DOHH2 (cell line): ENCODE data around the gene PHC2.

Source experiments
- H3F3A ChIP-seq: fragments of 200-600 bp; sonication (generic), shearing (Covaris generic); 2 replicates; pipeline ENCODE4 v1.6.0; 2016; ENCODE audit warnings: antibody characterized with exemption, mild to moderate bottlenecking; ENCODE audit not compliant: control insufficient read depth, insufficient read depth
- H3K27ac ChIP-seq: fragments of 200-600 bp; sonication (generic); 2 replicates; pipeline ENCODE4 v1.5.1; 2014; ENCODE audit warnings: low read depth, mild to moderate bottlenecking, low read length, moderate library complexity
- H3K27me3 ChIP-seq: fragments of 200-600 bp; sonication (generic); 2 replicates; pipeline ENCODE4 v1.6.1; 2014; ENCODE audit warnings: mild to moderate bottlenecking, low read length, mixed read lengths; ENCODE audit not compliant: control insufficient read depth
- H3K36me3 ChIP-seq: fragments of 200-600 bp; sonication (generic); 2 replicates; pipeline ENCODE4 v1.6.1; 2014; ENCODE audit warnings: mild to moderate bottlenecking, low read length, moderate library complexity, mixed read lengths; ENCODE audit not compliant: control insufficient read depth
- H3K4me1 ChIP-seq: fragments of 200-600 bp; sonication (generic); 2 replicates; pipeline ENCODE4 v1.6.1; 2014; ENCODE audit warnings: mild to moderate bottlenecking, low read length, mixed read lengths; ENCODE audit not compliant: control insufficient read depth
- H3K4me2 ChIP-seq: fragments of 200-600 bp; sonication (generic); 2 replicates; pipeline ENCODE4 v1.6.0; 2014; ENCODE audit warnings: mild to moderate bottlenecking, low read length, moderate library complexity
- H3K4me3 ChIP-seq: fragments of 200-600 bp; sonication (generic); 2 replicates; pipeline ENCODE4 v1.5.1; 2014; ENCODE audit warnings: mild to moderate bottlenecking, low read length, mixed read lengths
- H3K79me2 ChIP-seq: fragments of 200-600 bp; sonication (generic); 2 replicates; pipeline ENCODE4 v1.6.1; 2014; ENCODE audit warnings: mild to moderate bottlenecking, low read length, mixed read lengths; ENCODE audit not compliant: control insufficient read depth
- H3K9me2 ChIP-seq: fragments of 200-600 bp; sonication (generic); replicated peaks from 2 replicates; pipeline ENCODE4 v1.6.1; 2014; ENCODE audit warnings: mild to moderate bottlenecking, low read length, mixed read lengths; ENCODE audit not compliant: control insufficient read depth
- H3K9me3 ChIP-seq: fragments of 200-600 bp; sonication (generic); 2 replicates; pipeline ENCODE4 v1.6.1; 2014; ENCODE audit warnings: antibody characterized with exemption, low read length, mixed read lengths; ENCODE audit not compliant: control insufficient read depth, insufficient read depth
- H4K20me1 ChIP-seq: fragments of 200-600 bp; sonication (generic); 2 replicates; pipeline ENCODE4 v1.6.0; 2014; ENCODE audit warnings: low read depth, mild to moderate bottlenecking, antibody characterized with exemption, low read length, moderate library complexity; ENCODE audit not compliant: control insufficient read depth, insufficient read depth
- EZH2phosphoT487 ChIP-seq: fragments of 200-600 bp; sonication (generic); IDR thresholded peaks from 2 replicates; pipeline ENCODE4 v1.6.1; 2017; ENCODE audit warnings: borderline replicate concordance, mild to moderate bottlenecking, antibody characterized with exemption, low read length, moderate library complexity, mixed read lengths
- TF ChIP-seq, protein P1 (sequence below): fragments of 200-600 bp; sonication (generic); IDR thresholded peaks from one replicate; pipeline ENCODE4 v1.5.1; 2014; ENCODE audit warnings: antibody characterized with exemption, mild to moderate bottlenecking, low read depth, low read length; ENCODE audit not compliant: poor library complexity, severe bottlenecking

The PHC2 gene

GRCh38 chr1:33281554-33282303 lies 149.2 kb downstream of the PHC2 start:
- TF ChIP-seq, protein P1, sequence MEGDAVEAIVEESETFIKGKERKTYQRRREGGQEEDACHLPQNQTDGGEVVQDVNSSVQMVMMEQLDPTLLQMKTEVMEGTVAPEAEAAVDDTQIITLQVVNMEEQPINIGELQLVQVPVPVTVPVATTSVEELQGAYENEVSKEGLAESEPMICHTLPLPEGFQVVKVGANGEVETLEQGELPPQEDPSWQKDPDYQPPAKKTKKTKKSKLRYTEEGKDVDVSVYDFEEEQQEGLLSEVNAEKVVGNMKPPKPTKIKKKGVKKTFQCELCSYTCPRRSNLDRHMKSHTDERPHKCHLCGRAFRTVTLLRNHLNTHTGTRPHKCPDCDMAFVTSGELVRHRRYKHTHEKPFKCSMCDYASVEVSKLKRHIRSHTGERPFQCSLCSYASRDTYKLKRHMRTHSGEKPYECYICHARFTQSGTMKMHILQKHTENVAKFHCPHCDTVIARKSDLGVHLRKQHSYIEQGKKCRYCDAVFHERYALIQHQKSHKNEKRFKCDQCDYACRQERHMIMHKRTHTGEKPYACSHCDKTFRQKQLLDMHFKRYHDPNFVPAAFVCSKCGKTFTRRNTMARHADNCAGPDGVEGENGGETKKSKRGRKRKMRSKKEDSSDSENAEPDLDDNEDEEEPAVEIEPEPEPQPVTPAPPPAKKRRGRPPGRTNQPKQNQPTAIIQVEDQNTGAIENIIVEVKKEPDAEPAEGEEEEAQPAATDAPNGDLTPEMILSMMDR = no peak
- TF ChIP-seq EZH2phosphoT487 = no peak
- no peaks in the 10 kb centered on the region for H3K27me3 ChIP-seq
- no peak overlapping the region for H3K4me2 ChIP-seq
- no peaks in the 10 kb centered on the region for H3K79me2 ChIP-seq
- H3K9me2 ChIP-seq = no peaks in the 10 kb centered on the region
- peaks cover 16% of the 10 kb centered on the region for H3K36me3 ChIP-seq
- no peaks in the 10 kb centered on the region for H3K9me3 ChIP-seq
- H4K20me1 ChIP-seq = no peaks in the 10 kb centered on the region
- no peak overlapping the region for H3K4me3 ChIP-seq
- H3F3A ChIP-seq = no peaks in the 10 kb centered on the region
- no peak overlapping the region for H3K27ac ChIP-seq
- no peaks in the 10 kb centered on the region for H3K4me1 ChIP-seq

DNA sequence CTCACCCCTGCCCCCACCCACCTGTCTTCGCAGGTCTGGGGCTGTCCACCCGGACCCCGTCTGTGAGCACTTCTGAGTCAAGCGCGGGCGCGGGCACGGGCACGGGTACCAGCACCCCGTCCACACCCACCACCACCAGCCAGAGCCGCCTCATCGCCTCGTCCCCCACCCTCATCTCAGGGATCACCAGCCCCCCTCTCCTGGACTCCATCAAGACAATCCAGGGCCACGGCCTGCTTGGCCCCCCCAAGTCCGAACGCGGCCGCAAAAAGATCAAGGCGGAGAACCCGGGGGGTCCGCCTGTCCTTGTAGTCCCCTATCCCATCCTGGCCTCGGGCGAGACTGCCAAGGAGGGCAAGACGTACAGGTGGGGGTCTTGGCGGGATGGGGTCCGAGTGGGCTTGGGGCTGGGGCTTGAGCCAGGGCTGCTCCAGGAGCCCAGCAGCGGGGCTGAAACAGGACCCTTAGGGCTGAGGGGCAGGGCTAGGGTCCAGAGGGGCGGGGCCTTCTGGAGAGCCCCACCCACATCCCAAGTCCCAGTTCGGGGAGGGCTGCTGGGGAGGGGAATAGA lies 150.7 kb downstream of the PHC2 start:
- H3K36me3 ChIP-seq = peaks cover 16% of the 10 kb centered on the region
- no peak for TF ChIP-seq EZH2phosphoT487
- TF ChIP-seq, protein P1 = no peak

GRCh38 chr1:33277488-33278084 lies 153.3 kb downstream of the PHC2 start:
- Histone ChIP-seq H3K4me2 (no peak overlapping the region), H3K79me2 (no peaks in the 10 kb centered on the region), H3K9me2 (no peaks in the 10 kb centered on the region), H3K4me1 (peaks cover 4% of the 10 kb centered on the region; the same call in 1 of the 2 replicates), H3K4me3 (no peak overlapping the region), H3K9me3 (no peaks in the 10 kb centered on the region), H3K36me3 (peaks cover 13% of the 10 kb centered on the region), H4K20me1 (no peaks in the 10 kb centered on the region), H3K27ac (no peak overlapping the region), H3F3A (no peaks in the 10 kb centered on the region), H3K27me3 (no peaks in the 10 kb centered on the region)
- TF ChIP-seq EZH2phosphoT487 = no peak
- TF ChIP-seq, protein P1 = no peak

More for the DNA sequence above, 150.7 kb downstream of the PHC2 start:
- Histone ChIP-seq H4K20me1 (no peaks in the 10 kb centered on the region), H3F3A (no peaks in the 10 kb centered on the region), H3K27me3 (no peaks in the 10 kb centered on the region), H3K79me2 (no peaks in the 10 kb centered on the region), H3K4me3 (no peak overlapping the region), H3K27ac (no peak overlapping the region), H3K9me2 (no peaks in the 10 kb centered on the region), H3K4me2 (no peak overlapping the region), H3K4me1 (no peaks in the 10 kb centered on the region), H3K9me3 (no peaks in the 10 kb centered on the region)
